OCI-LY1 (cell line): ENCODE results near the gene CDC42EP2.

ENCODE experiments used
- CTCF ChIP-seq: fragments of 200-600 bp; sonication (generic), shearing (Covaris generic); IDR thresholded peaks from 2 replicates; pipeline ENCODE4 v1.5.1; 2017; ENCODE audit warnings: mild to moderate bottlenecking, antibody characterized with exemption, low read length, moderate library complexity, mixed read lengths
- EZH2 ChIP-seq: fragments of 200-600 bp; sonication (generic), shearing (Covaris generic); IDR thresholded peaks from 2 replicates; pipeline ENCODE4 v1.8.0; 2017; ENCODE audit warnings: borderline replicate concordance, mixed run types, mild to moderate bottlenecking, antibody characterized with exemption, low read length, moderate library complexity, mixed read lengths

DNA sequence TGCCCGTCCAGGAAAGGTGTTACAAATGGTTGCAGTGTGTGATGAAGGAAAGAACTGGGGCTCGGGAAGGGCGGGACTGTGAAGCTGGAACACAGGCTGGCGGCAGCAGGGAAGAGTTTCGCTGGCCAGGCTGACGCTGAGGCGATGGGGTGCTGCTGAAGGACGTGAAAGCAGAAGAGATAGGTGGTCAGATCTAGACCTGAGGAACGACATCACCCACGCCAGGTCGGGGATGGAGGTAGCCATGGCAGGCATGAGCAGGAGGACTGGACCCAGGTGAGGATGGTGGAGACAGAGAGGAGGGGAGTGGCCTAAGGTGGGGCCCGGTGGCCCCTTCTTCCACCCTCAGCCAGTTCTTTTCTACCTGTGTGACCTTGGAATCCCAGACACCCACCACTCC lies 9.1 kb downstream of the CDC42EP2 start:
- TF ChIP-seq CTCF (no peak), EZH2 (no peak)
